Neuronal stem cell (in vitro differentiated cells): ENCODE results near the gene MSTO1. TPM values are rescaled to one million over a fixed set of nuclear protein-coding genes. Genes with fewer than 3 reads are reported as not detected.
"Not testable (repeated sequence)": the region's sequence is repeated elsewhere in the genome, so short reads cannot be mapped to it uniquely, and the experiment has no call there.

ENCODE experiments used
- DNase-seq: peaks from one replicate; pipeline ENCODE4 v3.0.0-alpha.2; 2013; ENCODE audit warnings: low spot score
- H2AFZ ChIP-seq: one replicate; pipeline ENCODE4 v1.6.1; 2013; ENCODE audit warnings: mild to moderate bottlenecking, low read length, inconsistent platforms
- H2AK5ac ChIP-seq: 2 replicates; pipeline ENCODE4 v1.6.1; 2013; ENCODE audit warnings: low read depth, mild to moderate bottlenecking, inconsistent platforms, low read length, moderate library complexity, mixed read lengths
- H2BK120ac ChIP-seq: 2 replicates; pipeline ENCODE4 v1.6.1; 2013; ENCODE audit warnings: low read depth, mild to moderate bottlenecking, inconsistent platforms, low read length, moderate library complexity, mixed read lengths
- H2BK12ac ChIP-seq: one replicate; pipeline ENCODE4 v1.6.1; 2013; ENCODE audit warnings: low read length, inconsistent platforms
- H2BK15ac ChIP-seq: 2 replicates; pipeline ENCODE4 v1.6.1; 2013; ENCODE audit warnings: mild to moderate bottlenecking, low read length, inconsistent platforms, mixed read lengths
- H2BK5ac ChIP-seq: one replicate; pipeline ENCODE4 v1.6.1; 2013; ENCODE audit warnings: inconsistent platforms, mild to moderate bottlenecking, low read length, moderate library complexity
- H3K14ac ChIP-seq: one replicate; pipeline ENCODE4 v1.6.1; 2013; ENCODE audit warnings: low read length, inconsistent platforms
- H3K18ac ChIP-seq: 2 replicates; pipeline ENCODE4 v1.6.1; 2013; ENCODE audit warnings: low read length, inconsistent platforms
- H3K23ac ChIP-seq: 2 replicates; pipeline ENCODE4 v1.6.1; 2013; ENCODE audit warnings: low read depth, mild to moderate bottlenecking, mixed read lengths, low read length, inconsistent platforms; ENCODE audit not compliant: poor library complexity
- H3K27ac ChIP-seq: replicated peaks from 3 replicates; pipeline ENCODE4 v1.5.1; 2013; ENCODE audit warnings: low read length, inconsistent platforms
- H3K27me3 ChIP-seq, 3 experiments: 2 replicates each; pipeline ENCODE4 v1.6.1; 2013; ENCODE audit warnings: low read length in 3 of 3, mild to moderate bottlenecking in 2 of 3, inconsistent platforms in 1 of 3, low read depth in 1 of 3, mixed read lengths in 1 of 3, moderate library complexity in 1 of 3; ENCODE audit not compliant: control insufficient read depth in 3 of 3, insufficient read depth in 3 of 3
- H3K36me3 ChIP-seq, 2 donors: replicated peaks in 1 of 2; 2 replicates each; pipeline ENCODE4 v1.6.1; 2013; ENCODE audit warnings: low read length in 2 of 2; ENCODE audit not compliant: control insufficient read depth in 2 of 2, insufficient read depth in 2 of 2
- H3K4ac ChIP-seq: 2 replicates; pipeline ENCODE4 v1.6.1; 2013; ENCODE audit warnings: inconsistent platforms, mild to moderate bottlenecking, low read length, moderate library complexity
- H3K4me1 ChIP-seq, 2 donors: 1 replicate in 1 of 2; 2 replicates in 1 of 2; pipeline ENCODE4 v1.6.1; 2013; ENCODE audit warnings: low read length in 2 of 2, low read depth in 1 of 2; ENCODE audit not compliant: control insufficient read depth in 2 of 2, insufficient read depth in 1 of 2
- H3K4me2 ChIP-seq: one replicate; pipeline ENCODE4 v1.6.1; 2013; ENCODE audit warnings: mild to moderate bottlenecking, low read length, inconsistent platforms; ENCODE audit not compliant: insufficient read depth, poor library complexity, severe bottlenecking
- H3K4me3 ChIP-seq, 2 donors: 2 replicates each; pipeline ENCODE4 v1.5.1; 2013; ENCODE audit warnings: low read length in 2 of 2, mild to moderate bottlenecking in 2 of 2, inconsistent platforms in 1 of 2, moderate library complexity in 1 of 2
- H3K79me1 ChIP-seq: one replicate; pipeline ENCODE4 v1.6.1; 2013; ENCODE audit warnings: low read depth, mild to moderate bottlenecking, inconsistent platforms, low read length, moderate library complexity
- H3K9ac ChIP-seq: one replicate; pipeline ENCODE4 v1.6.1; 2013; ENCODE audit warnings: mild to moderate bottlenecking, low read depth, low read length, inconsistent platforms; ENCODE audit not compliant: poor library complexity
- H3K9me3 ChIP-seq, 2 donors: replicated peaks in 1 of 2; 2 replicates each; pipeline versions ENCODE3 to v1.6.1; 2013; ENCODE audit warnings: low read length in 2 of 2, mild to moderate bottlenecking in 2 of 2, inconsistent platforms in 1 of 2, low read depth in 1 of 2, mixed read lengths in 1 of 2, moderate library complexity in 1 of 2; ENCODE audit not compliant: control insufficient read depth in 2 of 2, insufficient read depth in 1 of 2
- H4K8ac ChIP-seq: one replicate; pipeline ENCODE4 v1.6.1; 2013; ENCODE audit warnings: low read depth, mild to moderate bottlenecking, inconsistent platforms, low read length, moderate library complexity
- H4K91ac ChIP-seq: one replicate; pipeline ENCODE4 v1.6.1; 2013; ENCODE audit warnings: low read length, low read depth, mild to moderate bottlenecking, inconsistent platforms; ENCODE audit not compliant: poor library complexity
- WGBS, 2 donors: extraction: QIAGEN DNeasy Blood & Tissue Kit; methylation state at CpG; one replicate each; pipeline ENCODE4 v1.1.7; 2013; ENCODE audit warnings: missing lambda C conversion rate in 2 of 2, mixed read lengths in 1 of 2; ENCODE audit not compliant: insufficient read length in 2 of 2, insufficient replicate concordance in 1 of 2; ENCODE audit errors: extremely low coverage in 2 of 2; 5-methylcytosine and 5-hydroxymethylcytosine counted together
- polyA plus RNA-seq, 2 experiments: library from polyadenylated mRNA; stranded (reverse); fragments of 200-250 nt; gene quantifications; one replicate each; pipeline ENCODE4 v1.2.3, GENCODE V29; 2013

The MSTO1 gene
- polyA plus RNA-seq (2013, experiment 1 of 2): 25.1 TPM
- polyA plus RNA-seq (2013, experiment 2 of 2): 24.8 TPM

DNA sequence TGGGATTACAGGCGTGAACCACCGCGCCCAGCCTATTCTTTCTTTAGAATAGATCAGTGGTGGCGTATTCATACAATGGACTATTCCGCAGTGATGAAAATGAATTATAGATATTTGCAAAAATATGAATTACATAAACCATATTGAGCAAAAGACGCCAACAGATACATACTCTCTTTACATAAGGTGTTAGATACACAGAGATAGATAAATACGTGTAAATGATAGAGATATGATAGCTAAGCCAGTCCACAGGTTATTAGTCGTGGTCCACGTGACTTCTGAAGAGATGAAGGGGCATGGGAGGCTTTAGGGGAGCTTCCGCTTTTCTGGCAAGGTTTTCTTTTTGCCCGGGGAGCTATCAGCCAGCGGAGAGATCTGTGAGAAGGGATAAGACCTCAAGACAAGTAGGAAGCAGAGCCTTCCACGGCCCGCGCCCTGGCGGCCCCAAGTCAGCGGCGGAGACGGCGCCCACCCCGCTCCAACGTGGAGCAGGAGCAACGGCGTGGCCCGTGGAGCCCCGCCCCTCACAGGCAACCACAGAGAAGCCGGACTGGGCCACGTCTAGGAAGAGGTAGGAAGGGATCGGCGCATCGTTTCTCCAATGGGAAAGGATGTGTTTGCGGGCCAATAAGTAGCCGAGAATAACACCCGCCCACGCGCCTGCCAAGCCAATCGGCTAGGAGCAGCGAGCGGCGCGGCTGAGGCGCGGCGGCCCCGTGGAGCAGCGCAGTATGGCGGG is at the start of gene MSTO1:
Gene MSTO1, plus strand, starts transcription at position 704 of the 742 bp plus-strand sequence. Its CDS starts 31 bp downstream, at position 735.
- Histone ChIP-seq H3K36me3 (peaks cover 8 to 15% of the 10 kb centered on the region in 2 donors), H3K18ac (peak within 1 kb of the TSS; percentile 85), H2BK120ac (no peak within 1 kb of the TSS), H3K4me3 (peak within 1 kb of the TSS; percentile 76 to 90), H3K4me1 (no peaks in the 10 kb centered on the region), H3K4me2 (peak within 1 kb of the TSS; percentile 84), H2BK12ac (no peak within 1 kb of the TSS), H2BK15ac (no peak within 1 kb of the TSS), H2AFZ (peak within 1 kb of the TSS; percentile 98), H3K9me3 (no peaks in the 10 kb centered on the region), H3K4ac (no peak within 1 kb of the TSS), H3K27me3 (no peaks in the 10 kb centered on the region), H3K23ac (no peak within 1 kb of the TSS), H2BK5ac (no peak within 1 kb of the TSS), H2AK5ac (no peak within 1 kb of the TSS), H3K14ac (no peak within 1 kb of the TSS), H3K79me1 (no peaks in the 10 kb centered on the region), H4K8ac (no peak within 1 kb of the TSS), H3K9ac (no peak within 1 kb of the TSS), H3K27ac (peak within 1 kb of the TSS; percentile 79), H4K91ac (no peak within 1 kb of the TSS)
- DNase-seq: peak; percentile 89
- no CpG with 5 or more reads among the region's 47 CpGs for WGBS, 2 donors

DNA sequence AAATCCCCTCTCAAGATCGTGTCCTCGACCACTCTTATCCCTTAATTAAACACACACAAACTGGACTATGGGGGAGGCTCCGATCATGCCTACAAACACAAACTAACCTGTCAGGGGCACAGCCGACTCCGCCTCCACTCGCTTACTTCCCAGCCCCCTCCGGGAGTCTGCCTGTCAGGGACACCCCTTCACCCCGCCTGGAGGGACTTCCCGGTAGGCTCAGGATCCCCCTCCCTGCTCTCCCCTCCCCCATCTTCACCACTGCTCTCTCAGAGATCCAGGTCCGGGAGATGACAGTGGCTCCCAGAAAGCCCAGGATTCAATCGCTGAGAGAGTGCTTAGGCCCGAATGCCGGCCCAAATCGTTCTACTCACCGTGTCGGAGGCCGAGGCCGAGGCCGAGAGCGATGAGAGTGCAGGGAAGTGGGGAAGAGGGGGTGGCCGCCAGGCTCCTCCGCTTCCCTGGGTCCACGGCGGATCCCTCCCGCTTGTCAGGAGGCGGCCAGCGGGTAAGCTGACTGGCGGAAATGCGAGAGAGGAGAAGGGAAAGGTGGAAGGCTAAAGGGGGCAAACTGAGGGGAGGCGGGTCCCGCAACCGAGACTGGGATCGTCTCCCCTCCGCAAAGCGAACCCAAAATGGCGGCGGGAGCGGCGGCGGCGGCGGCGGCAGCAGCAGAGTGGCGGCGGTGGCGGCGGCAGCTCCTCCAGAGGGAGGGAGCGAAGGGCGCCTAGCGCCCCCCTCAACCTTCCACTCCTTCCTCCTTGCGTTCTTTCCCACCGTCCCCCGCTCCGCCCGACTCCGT is 48.0 kb upstream of the MSTO1 start:
- peak overlapping the region; percentile 90 to 92 for H3K4me3 ChIP-seq

DNA sequence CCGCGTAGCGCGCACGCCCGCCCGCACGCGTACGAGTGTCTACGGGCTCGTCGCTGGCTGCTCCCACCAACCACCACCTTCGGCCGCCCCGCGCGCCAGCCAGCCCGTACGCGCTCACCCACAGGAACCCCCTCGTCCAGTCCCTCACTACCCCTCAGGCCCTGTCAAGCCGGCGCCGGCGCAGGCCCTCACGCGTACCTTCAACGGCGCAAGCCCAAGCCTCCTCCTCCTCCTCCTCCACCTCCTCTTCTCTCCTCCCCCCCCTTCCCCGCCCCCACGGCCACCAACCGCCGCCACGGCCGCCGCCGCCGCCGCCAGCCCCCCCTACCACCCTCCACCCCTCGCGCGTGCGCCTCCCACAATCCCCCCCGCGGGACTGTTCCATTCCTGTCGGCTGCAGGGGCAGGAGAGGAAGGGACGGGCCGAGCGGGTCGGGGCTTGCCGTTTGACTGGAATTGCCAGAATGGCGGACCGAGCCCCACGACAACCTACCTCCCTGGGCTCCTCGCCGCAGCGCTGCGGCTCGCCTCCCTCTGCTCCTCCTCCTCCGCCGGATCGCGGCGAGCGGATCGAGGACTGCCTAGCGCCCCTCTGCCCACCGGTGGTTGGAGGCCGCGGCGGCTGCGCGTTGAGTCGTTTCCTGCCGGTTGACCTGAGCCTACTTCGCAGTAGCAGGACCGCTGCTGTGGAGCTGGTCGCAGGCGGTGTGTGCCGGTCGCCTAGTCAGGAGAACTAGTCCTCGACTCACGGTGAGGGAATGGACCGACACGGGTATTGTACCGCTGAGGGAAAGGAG is 47.2 kb upstream of the MSTO1 start, which contains the start of gene ASH1L:
Gene ASH1L, minus strand, starts transcription at position 223 of the 796 bp plus-strand sequence. CDS start 41,284 bp downstream, outside the sequence.
- peak within 1 kb of the TSS; percentile 99 for H3K23ac ChIP-seq
- peak within 1 kb of the TSS; percentile 96 for H2BK120ac ChIP-seq
- H3K4me2 ChIP-seq: peak within 1 kb of the TSS; percentile 48
- peak within 1 kb of the TSS; percentile 37 for H3K4ac ChIP-seq
- peaks cover 3 to 15% of the 10 kb centered on the region in 2 donors for H3K4me1 ChIP-seq
- H3K9me3 ChIP-seq: no peaks in the 10 kb centered on the region
- H4K91ac ChIP-seq: no peak within 1 kb of the TSS
- no peak within 1 kb of the TSS for H2AK5ac ChIP-seq
- H2BK5ac ChIP-seq: peak within 1 kb of the TSS; percentile 99
- peak within 1 kb of the TSS; percentile 98 for H2BK15ac ChIP-seq
- no peaks in the 10 kb centered on the region for H3K27me3 ChIP-seq
- peaks cover 0 to 26% of the 10 kb centered on the region in 2 donors for H3K36me3 ChIP-seq
- peak within 1 kb of the TSS; percentile 100 for H3K9ac ChIP-seq
- H3K14ac ChIP-seq: peak within 1 kb of the TSS; percentile 94
- peak within 1 kb of the TSS; percentile 65 for H4K8ac ChIP-seq
- H2BK12ac ChIP-seq: peak within 1 kb of the TSS; percentile 73
- peak within 1 kb of the TSS; percentile 100 for H3K18ac ChIP-seq
- H3K79me1 ChIP-seq: peaks cover 1% of the 10 kb centered on the region
- H2AFZ ChIP-seq: peak within 1 kb of the TSS; percentile 99
- WGBS, 2 donors: no CpG with 5 or more reads among the region's 87 CpGs
- H3K4me3 ChIP-seq: peak within 1 kb of the TSS; percentile 92 to 94
- DNase-seq: peak; percentile 92
- peak within 1 kb of the TSS; percentile 99 for H3K27ac ChIP-seq

More for the DNA sequence above, 48.0 kb upstream of the MSTO1 start:
- Histone ChIP-seq H3K4ac (peak overlapping the region; percentile 37), H3K27ac (peak overlapping the region; percentile 99), H3K9ac (peak overlapping the region; percentile 99), H2AFZ (peak overlapping the region; percentile 99), H3K4me1 (peaks cover 3 to 15% of the 10 kb centered on the region in 2 donors), H3K4me2 (peak overlapping the region; percentile 40), H2BK15ac (peak overlapping the region; percentile 98), H3K36me3 (peaks cover 0 to 20% of the 10 kb centered on the region in 2 donors), H3K18ac (peak overlapping the region; percentile 98), H2BK120ac (peak overlapping the region; percentile 96), H3K23ac (peak overlapping the region; percentile 99), H2BK5ac (peak overlapping the region; percentile 99), H3K14ac (peak overlapping the region; percentile 75), H2BK12ac (peak overlapping the region; percentile 22)
- H3K79me1 ChIP-seq, H4K8ac ChIP-seq, H2AK5ac ChIP-seq, H3K9me3 ChIP-seq, H4K91ac ChIP-seq, H3K27me3 ChIP-seq, DNase-seq: not testable (repeated sequence)
- WGBS, 2 donors: no CpG with 5 or more reads among the region's 56 CpGs
